Liver (tissue), 9 donors: Measurements from ENCODE around the gene PGAM2. TPM values are rescaled to one million over a fixed set of nuclear protein-coding genes. Genes with fewer than 3 reads are reported as not detected.

ENCODE experiments used
- DNase-seq: peaks from one replicate; pipeline ENCODE4 v3.0.0-alpha.2; 2017; ENCODE audit warnings: low spot score
- H3K27ac ChIP-seq, 2 donors: one replicate each; pipeline ENCODE4 v1.7.0; 2013; ENCODE audit warnings: inconsistent platforms in 2 of 2, low read length in 2 of 2, control low read depth in 1 of 2, low read depth in 1 of 2, mild to moderate bottlenecking in 1 of 2
- H3K27me3 ChIP-seq, 4 donors: one replicate each; pipeline versions ENCODE4 v1.6.1 to v1.7.0; 2013; ENCODE audit warnings: low read length in 3 of 4, inconsistent platforms in 1 of 4, mild to moderate bottlenecking in 1 of 4, moderate library complexity in 1 of 4; ENCODE audit not compliant: control insufficient read depth in 4 of 4, insufficient read depth in 4 of 4
- H3K36me3 ChIP-seq, 4 donors: one replicate each; pipeline versions ENCODE4 v1.6.1 to v1.7.0; 2013; ENCODE audit warnings: low read length in 3 of 4, mild to moderate bottlenecking in 3 of 4, low read depth in 1 of 4, moderate library complexity in 1 of 4; ENCODE audit not compliant: control insufficient read depth in 4 of 4, insufficient read depth in 3 of 4
- H3K4me1 ChIP-seq, 4 donors: one replicate each; pipeline versions ENCODE4 v1.6.1 to v1.7.0; 2013; ENCODE audit warnings: low read length in 3 of 4, mild to moderate bottlenecking in 3 of 4, moderate library complexity in 1 of 4; ENCODE audit not compliant: control insufficient read depth in 4 of 4, insufficient read depth in 4 of 4
- H3K4me3 ChIP-seq, 3 donors: one replicate each; pipeline versions ENCODE4 v1.6.1 to v1.7.0; 2013; ENCODE audit warnings: low read length in 3 of 3, control low read depth in 1 of 3, low read depth in 1 of 3, mild to moderate bottlenecking in 1 of 3
- H3K9ac ChIP-seq, 2 donors: one replicate each; pipeline ENCODE4 v1.7.0; 2013; ENCODE audit warnings: low read length in 2 of 2, mild to moderate bottlenecking in 2 of 2, moderate library complexity in 2 of 2, control low read depth in 1 of 2, low read depth in 1 of 2
- H3K9me3 ChIP-seq, 4 donors: one replicate each; pipeline versions ENCODE4 v1.6.1 to v1.7.0; 2013; ENCODE audit warnings: low read length in 3 of 4; ENCODE audit not compliant: control insufficient read depth in 4 of 4
- EGR1 ChIP-seq, 2 donors: IDR thresholded peaks; 2 replicates each; pipeline ENCODE4 v1.6.1; 2016 to 2018; ENCODE audit warnings: antibody characterized with exemption in 2 of 2, low read depth in 2 of 2
- FOXA1 ChIP-seq: IDR thresholded peaks from 2 replicates; pipeline ENCODE4 v1.6.1; 2016; ENCODE audit warnings: antibody characterized with exemption
- FOXA2 ChIP-seq: IDR thresholded peaks from 2 replicates; pipeline ENCODE4 v1.6.1; 2016; ENCODE audit warnings: antibody characterized with exemption
- GABPA ChIP-seq, 2 donors: IDR thresholded peaks in 1 of 2; conservative IDR thresholded peaks in 1 of 2; 2 replicates each; pipeline ENCODE4 v1.6.1; 2016; ENCODE audit warnings: antibody characterized with exemption in 2 of 2, mild to moderate bottlenecking in 1 of 2, moderate library complexity in 1 of 2
- HNF4A ChIP-seq, 2 donors: conservative IDR thresholded peaks; 2 replicates each; pipeline ENCODE4 v1.6.1; 2016; ENCODE audit warnings: antibody characterized with exemption in 2 of 2, mild to moderate bottlenecking in 2 of 2
- HNF4G ChIP-seq: IDR thresholded peaks from 2 replicates; pipeline ENCODE4 v1.6.1; 2016; ENCODE audit warnings: antibody characterized with exemption
- JUND ChIP-seq, 2 donors: IDR thresholded peaks; 2 replicates each; pipeline ENCODE4 v1.6.1; 2016; ENCODE audit warnings: antibody characterized with exemption in 2 of 2
- NR2F2 ChIP-seq: IDR thresholded peaks from 2 replicates; pipeline ENCODE4 v1.6.1; 2016; ENCODE audit warnings: antibody characterized with exemption
- RAD21 ChIP-seq, 2 donors: IDR thresholded peaks; 2 replicates each; pipeline ENCODE4 v1.6.1; 2016; ENCODE audit warnings: antibody characterized with exemption in 2 of 2, mild to moderate bottlenecking in 2 of 2
- RXRA ChIP-seq, 2 donors: IDR thresholded peaks; 2 replicates each; pipeline ENCODE4 v1.6.1; 2017 to 2018; ENCODE audit warnings: antibody characterized with exemption in 2 of 2, mild to moderate bottlenecking in 1 of 2
- SP1 ChIP-seq: IDR thresholded peaks from 2 replicates; pipeline ENCODE4 v1.6.1; 2018; ENCODE audit warnings: antibody characterized with exemption, mild to moderate bottlenecking
- TAF1 ChIP-seq: conservative IDR thresholded peaks from 2 replicates; pipeline ENCODE4 v1.6.1; 2016; ENCODE audit warnings: antibody characterized with exemption, mild to moderate bottlenecking
- YY1 ChIP-seq: IDR thresholded peaks from 2 replicates; pipeline ENCODE4 v1.6.1; 2016; ENCODE audit warnings: antibody characterized with exemption, mild to moderate bottlenecking
- WGBS: extraction: QIAGEN DNeasy Blood & Tissue Kit; methylation state at CpG from one replicate; pipeline ENCODE4 v1.1.7; 2013; 5-methylcytosine and 5-hydroxymethylcytosine counted together
- polyA plus RNA-seq, 2 donors: library from polyadenylated mRNA; stranded (reverse) in 1 of 2; unstranded in 1 of 2; fragments of 200-250 nt in 1 of 2; fragments of >200 nt in 1 of 2; fragmentation: Nextera tagmentation in 1 of 2; extraction: Ambion mirVana in 1 of 2; gene quantifications; one replicate each; pipeline versions ENCODE4 v1.2.1 to v1.2.3, GENCODE V29; 2013 to 2015
- total RNA-seq, 2 donors: library from RNA; depleted of rRNA; stranded (reverse); fragments of >200 nt; gene quantifications; one replicate each; pipeline ENCODE4 v1.2.3, GENCODE V29; 2014
- TF ChIP-seq, protein P1 (sequence below): IDR thresholded peaks from 2 replicates; pipeline ENCODE4 v1.6.1; 2016; ENCODE audit warnings: antibody characterized with exemption
- TF ChIP-seq, protein P2 (sequence below): fragments of 150-350 bp; IDR thresholded peaks from 2 replicates; pipeline ENCODE4 v1.5.1; 2017; ENCODE audit warnings: improper control_type of control experiment, low read depth, low read length; ENCODE audit not compliant: missing input control
- TF ChIP-seq, protein P3 (sequence below): IDR thresholded peaks from 2 replicates; pipeline ENCODE4 v1.6.1; 2016; ENCODE audit warnings: antibody characterized with exemption
- TF ChIP-seq, protein P4 (sequence below): IDR thresholded peaks from 2 replicates; pipeline ENCODE4 v1.6.1; 2016; ENCODE audit warnings: antibody characterized with exemption, mild to moderate bottlenecking
- TF ChIP-seq, protein P5 (sequence below): IDR thresholded peaks from 2 replicates; pipeline ENCODE4 v1.6.1; 2016; ENCODE audit warnings: antibody characterized with exemption
- donor health status: healthy.
- donor health status: healthy.
- donor health status: healthy.
- donor health status: healthy.
- donor health status: healthy.

PGAM2 gene
- total and polyA plus RNA-seq, 4 donors = 0.13 to 2.3 (median 0.49) TPM

DNA sequence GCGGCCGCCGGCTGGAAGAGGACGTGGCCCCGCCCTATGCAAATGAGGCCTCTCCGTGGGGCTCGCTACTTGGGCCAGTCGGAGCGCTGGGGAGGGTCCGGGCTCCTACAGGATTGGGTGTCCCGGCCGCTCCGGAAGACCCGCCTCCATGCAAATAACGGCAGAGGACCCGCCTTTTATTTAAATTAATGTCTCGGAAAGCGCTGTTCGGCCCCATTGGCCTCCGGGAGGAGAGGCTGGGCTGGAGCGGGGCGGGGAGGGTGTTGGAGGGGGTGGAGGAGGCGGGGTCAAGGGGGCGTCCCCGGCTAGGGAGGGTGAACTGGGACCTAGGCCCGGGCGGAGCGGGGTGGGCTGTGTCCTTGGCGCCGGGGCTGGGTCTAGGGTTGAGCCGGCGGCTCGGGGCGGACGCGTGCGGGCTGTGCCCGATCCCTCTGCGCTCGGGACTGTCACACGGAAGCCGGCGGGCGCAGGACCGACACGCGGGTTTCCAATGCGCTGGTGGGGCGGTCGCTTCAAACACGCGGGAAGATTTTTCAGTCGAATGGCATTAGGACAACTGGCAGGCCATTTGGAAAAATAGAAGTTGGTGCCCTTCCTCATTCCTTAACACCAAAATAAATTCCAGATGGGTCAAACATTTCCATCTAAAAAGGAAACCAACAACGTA, 17.3 kb upstream of the PGAM2 start:
- H3K9ac ChIP-seq = peak overlapping the region; percentile 45 to 86
- under 1% methylated on average over 54 of the region's 54 CpGs for WGBS
- H3K9me3 ChIP-seq = no peaks in the 10 kb centered on the region
- DNase-seq = peak; percentile 94
- H3K36me3 ChIP-seq = peaks cover 5 to 28% (median 14%) of the 10 kb centered on the region in 4 donors
- H3K27me3 ChIP-seq = no peaks in the 10 kb centered on the region
- TF ChIP-seq JUND (IDR thresholded peaks at IDR 0.05) (no peak), RAD21 (IDR thresholded peaks at IDR 0.05) (no peak), TAF1 (peak; percentile 46), YY1 (peak; percentile 51), RXRA (IDR thresholded peaks at IDR 0.05) (peak in 1 of 2 donors; percentile 14), FOXA2 (no peak), HNF4A (conservative IDR thresholded peaks at IDR 0.05) (peak; percentile 10 to 37), NR2F2 (peak; percentile 71), EGR1 (IDR thresholded peaks at IDR 0.05; ENCODE audit: low read depth in 2 of 2) (peak in 1 of 2 donors; percentile 54), SP1 (peak; percentile 82), HNF4G (no peak), GABPA (IDR thresholded peaks at IDR 0.05 in 1 of 2, conservative IDR thresholded peaks at IDR 0.05 in 1 of 2) (peak; percentile 61 to 86), FOXA1 (no peak)
- TF ChIP-seq, protein P1, sequence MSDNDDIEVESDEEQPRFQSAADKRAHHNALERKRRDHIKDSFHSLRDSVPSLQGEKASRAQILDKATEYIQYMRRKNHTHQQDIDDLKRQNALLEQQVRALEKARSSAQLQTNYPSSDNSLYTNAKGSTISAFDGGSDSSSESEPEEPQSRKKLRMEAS = no peak
- TF ChIP-seq, protein P2, sequence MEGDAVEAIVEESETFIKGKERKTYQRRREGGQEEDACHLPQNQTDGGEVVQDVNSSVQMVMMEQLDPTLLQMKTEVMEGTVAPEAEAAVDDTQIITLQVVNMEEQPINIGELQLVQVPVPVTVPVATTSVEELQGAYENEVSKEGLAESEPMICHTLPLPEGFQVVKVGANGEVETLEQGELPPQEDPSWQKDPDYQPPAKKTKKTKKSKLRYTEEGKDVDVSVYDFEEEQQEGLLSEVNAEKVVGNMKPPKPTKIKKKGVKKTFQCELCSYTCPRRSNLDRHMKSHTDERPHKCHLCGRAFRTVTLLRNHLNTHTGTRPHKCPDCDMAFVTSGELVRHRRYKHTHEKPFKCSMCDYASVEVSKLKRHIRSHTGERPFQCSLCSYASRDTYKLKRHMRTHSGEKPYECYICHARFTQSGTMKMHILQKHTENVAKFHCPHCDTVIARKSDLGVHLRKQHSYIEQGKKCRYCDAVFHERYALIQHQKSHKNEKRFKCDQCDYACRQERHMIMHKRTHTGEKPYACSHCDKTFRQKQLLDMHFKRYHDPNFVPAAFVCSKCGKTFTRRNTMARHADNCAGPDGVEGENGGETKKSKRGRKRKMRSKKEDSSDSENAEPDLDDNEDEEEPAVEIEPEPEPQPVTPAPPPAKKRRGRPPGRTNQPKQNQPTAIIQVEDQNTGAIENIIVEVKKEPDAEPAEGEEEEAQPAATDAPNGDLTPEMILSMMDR = no peak
- TF ChIP-seq, protein P3, sequence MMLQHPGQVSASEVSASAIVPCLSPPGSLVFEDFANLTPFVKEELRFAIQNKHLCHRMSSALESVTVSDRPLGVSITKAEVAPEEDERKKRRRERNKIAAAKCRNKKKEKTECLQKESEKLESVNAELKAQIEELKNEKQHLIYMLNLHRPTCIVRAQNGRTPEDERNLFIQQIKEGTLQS = no peak
- TF ChIP-seq, protein P4, sequence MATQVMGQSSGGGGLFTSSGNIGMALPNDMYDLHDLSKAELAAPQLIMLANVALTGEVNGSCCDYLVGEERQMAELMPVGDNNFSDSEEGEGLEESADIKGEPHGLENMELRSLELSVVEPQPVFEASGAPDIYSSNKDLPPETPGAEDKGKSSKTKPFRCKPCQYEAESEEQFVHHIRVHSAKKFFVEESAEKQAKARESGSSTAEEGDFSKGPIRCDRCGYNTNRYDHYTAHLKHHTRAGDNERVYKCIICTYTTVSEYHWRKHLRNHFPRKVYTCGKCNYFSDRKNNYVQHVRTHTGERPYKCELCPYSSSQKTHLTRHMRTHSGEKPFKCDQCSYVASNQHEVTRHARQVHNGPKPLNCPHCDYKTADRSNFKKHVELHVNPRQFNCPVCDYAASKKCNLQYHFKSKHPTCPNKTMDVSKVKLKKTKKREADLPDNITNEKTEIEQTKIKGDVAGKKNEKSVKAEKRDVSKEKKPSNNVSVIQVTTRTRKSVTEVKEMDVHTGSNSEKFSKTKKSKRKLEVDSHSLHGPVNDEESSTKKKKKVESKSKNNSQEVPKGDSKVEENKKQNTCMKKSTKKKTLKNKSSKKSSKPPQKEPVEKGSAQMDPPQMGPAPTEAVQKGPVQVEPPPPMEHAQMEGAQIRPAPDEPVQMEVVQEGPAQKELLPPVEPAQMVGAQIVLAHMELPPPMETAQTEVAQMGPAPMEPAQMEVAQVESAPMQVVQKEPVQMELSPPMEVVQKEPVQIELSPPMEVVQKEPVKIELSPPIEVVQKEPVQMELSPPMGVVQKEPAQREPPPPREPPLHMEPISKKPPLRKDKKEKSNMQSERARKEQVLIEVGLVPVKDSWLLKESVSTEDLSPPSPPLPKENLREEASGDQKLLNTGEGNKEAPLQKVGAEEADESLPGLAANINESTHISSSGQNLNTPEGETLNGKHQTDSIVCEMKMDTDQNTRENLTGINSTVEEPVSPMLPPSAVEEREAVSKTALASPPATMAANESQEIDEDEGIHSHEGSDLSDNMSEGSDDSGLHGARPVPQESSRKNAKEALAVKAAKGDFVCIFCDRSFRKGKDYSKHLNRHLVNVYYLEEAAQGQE = peak; percentile 60
- TF ChIP-seq, protein P5, sequence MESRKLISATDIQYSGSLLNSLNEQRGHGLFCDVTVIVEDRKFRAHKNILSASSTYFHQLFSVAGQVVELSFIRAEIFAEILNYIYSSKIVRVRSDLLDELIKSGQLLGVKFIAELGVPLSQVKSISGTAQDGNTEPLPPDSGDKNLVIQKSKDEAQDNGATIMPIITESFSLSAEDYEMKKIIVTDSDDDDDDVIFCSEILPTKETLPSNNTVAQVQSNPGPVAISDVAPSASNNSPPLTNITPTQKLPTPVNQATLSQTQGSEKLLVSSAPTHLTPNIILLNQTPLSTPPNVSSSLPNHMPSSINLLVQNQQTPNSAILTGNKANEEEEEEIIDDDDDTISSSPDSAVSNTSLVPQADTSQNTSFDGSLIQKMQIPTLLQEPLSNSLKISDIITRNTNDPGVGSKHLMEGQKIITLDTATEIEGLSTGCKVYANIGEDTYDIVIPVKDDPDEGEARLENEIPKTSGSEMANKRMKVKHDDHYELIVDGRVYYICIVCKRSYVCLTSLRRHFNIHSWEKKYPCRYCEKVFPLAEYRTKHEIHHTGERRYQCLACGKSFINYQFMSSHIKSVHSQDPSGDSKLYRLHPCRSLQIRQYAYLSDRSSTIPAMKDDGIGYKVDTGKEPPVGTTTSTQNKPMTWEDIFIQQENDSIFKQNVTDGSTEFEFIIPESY = no peak
- H3K27ac ChIP-seq = peak overlapping the region; percentile 87 to 90
- H3K4me1 ChIP-seq = peaks cover 0 to 30% (median 14%) of the 10 kb centered on the region in 4 donors
- peak overlapping the region; percentile 42 to 67 (median 58) for H3K4me3 ChIP-seq
